Activated CD4-positive, alpha-beta T cell treated with anti-CD3 and anti-CD28 coated beads, Interleukin-2, amount 50 U/mL, for 24 hours (primary cell): ENCODE results near the gene MOB2.

Experiments
- DNase-seq, 2 donors: peaks; one replicate each; pipeline ENCODE4 v3.0.0-alpha.2; 2020; ENCODE audit warnings: low read depth in 1 of 2, low spot score in 1 of 2

Gene MOB2

GRCh38 chr11:1487851-1488574, 1.4 kb upstream of the MOB2 start:
- no peak for DNase-seq

- DNase-seq = no peak
Observed at GRCh38 chr11:1487091-1487850, 692 bp upstream of the MOB2 start.

- DNase-seq = no peak
Observed at GRCh38 chr11:1485504-1485885, 1.1 kb downstream of the MOB2 start.

GRCh38 chr11:1484695-1485503, 1.7 kb downstream of the MOB2 start:
- DNase-seq = no peak

GRCh38 chr11:1484061-1484671, 2.4 kb downstream of the MOB2 start:
- no peak for DNase-seq

DNA sequence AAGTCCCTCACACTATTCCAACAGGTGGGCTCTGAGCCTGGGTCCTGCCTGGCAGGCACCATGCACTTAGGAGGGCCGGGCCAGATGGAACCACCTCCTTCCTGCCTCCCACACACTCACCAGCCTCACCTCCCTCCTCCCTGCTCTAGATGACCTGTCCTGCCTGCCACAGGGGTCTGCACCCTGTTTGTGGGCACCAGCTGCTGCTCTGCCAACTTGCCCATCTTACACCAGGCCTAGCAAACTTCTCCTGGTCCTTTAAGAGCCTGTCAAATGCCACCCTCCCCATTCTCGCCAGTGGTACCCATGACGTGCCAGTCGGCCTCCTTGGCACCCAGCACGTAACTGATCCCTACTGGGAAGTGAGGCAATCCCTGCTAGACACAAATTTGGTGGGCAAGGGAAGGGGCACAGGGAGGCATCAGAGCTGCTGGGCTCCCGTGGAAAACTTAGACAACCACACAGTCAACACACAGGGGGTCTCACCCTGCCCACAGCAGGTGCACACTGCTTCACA, 3.1 kb downstream of the MOB2 start:
- DNase-seq = no peak

DNA sequence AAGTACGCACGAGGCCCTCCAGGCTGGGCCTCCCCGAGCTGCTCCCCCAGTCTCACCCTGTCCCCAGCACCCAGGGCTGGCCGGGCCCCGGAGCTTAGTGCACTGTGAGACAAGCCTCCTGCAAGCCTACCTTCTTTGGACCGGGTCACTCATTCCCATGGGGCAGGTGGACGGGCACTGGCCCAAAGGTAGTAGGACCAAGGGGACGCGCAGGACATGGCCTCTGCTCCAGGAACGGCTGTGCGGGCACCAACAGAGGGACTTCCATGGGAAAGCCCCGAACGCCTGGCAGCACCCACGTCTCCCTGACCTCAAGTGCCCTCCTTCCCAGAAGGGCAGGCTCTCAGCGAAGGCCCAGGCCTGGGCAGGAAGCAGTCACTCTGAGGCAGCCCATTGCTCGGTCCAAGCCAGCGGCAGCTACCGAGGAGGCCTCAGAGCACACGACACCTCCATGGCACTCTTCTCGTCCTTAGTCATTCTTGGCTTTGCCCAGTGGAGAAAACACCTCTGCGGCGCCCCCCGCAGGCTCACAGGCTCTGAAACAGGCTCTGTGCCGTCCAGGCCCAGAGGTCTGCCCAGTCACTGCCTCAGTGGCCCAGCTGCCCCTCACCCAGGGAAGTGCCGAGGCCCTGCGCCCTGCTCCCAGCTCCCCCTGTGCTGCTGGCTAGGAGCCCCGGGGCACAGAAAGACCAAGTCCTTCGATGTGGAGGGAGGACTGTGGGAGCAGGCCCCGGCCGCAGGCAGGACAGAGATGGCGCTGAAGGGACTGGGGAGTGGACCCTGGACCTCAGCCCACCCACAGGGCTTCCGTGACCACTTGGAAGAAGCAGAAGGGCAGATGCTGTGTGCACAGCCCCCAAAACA, 3.8 kb downstream of the MOB2 start:
- DNase-seq = no peak

- DNase-seq = no peak
Observed at GRCh38 chr11:1481861-1482441, 4.6 kb downstream of the MOB2 start.

GRCh38 chr11:1481483-1481825, 5.1 kb downstream of the MOB2 start:
- DNase-seq = no peak

- DNase-seq = no peak
Observed at GRCh38 chr11:1480555-1481482, 5.8 kb downstream of the MOB2 start.

- DNase-seq = no peak
Observed at GRCh38 chr11:1480191-1480554, 6.4 kb downstream of the MOB2 start.

DNA sequence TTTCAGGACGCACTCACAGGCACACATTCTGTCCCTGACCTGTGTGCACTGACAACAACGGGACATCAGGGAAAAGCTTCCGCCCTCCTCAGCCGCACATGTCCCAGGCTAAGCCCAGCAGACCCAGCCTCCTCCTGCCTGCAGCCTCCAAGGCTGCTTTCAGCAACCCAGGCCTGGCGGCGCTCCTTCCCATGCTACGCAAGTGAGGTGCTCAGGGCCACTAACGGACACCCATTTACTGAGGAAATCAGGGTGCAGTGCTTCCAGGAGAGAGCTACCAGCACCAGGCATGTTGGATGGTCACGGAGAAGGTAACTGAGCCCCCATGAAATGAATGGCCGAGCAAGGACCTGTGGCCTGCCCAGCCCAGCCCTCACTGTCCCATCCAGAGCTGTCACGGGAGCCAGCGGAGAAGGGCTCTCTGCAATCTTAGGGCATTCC, 6.9 kb downstream of the MOB2 start:
- DNase-seq = no peak

- no peak for DNase-seq
Observed at GRCh38 chr11:1479006-1479677, 7.4 kb downstream of the MOB2 start.

DNA sequence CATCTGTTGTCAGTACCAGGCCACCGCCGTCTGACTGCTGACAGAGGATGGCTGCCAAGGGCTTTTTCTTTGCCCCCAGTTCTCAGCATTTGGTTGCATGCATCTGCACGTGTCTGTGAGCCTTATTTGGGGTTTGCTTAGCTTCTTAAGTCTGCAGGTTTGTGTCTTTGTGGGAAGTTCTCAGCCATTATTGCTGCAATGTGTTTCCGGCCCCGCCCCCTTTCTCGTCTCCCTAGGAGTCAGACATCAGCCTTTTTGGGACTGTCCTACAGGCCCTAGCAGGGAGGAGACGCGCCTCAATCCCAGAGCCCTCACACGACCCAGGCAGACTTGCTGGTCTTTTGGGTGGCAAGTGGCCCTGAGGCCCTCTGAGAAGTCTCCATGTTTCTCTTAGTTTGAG, 8.0 kb downstream of the MOB2 start:
- no peak for DNase-seq

DNA sequence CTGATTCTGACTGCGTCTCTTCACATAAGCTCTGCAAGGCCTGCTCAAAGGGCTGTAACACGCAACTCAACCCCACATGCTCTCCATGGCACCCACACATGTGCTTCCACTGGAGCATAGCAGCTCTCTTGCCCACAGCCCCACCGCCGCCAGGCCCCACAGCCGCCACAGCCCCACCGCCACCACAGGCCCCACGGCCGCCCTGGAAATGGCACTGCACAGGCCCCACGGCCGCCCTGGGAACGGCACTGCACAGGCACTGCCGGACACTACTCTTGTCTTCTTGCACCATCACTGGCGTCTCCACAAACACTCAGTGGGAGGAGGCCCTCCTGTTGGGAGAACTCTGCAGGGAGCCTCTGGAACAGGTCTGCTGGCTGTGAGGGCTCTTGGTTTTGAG, 8.6 kb downstream of the MOB2 start:
- no peak for DNase-seq

DNA sequence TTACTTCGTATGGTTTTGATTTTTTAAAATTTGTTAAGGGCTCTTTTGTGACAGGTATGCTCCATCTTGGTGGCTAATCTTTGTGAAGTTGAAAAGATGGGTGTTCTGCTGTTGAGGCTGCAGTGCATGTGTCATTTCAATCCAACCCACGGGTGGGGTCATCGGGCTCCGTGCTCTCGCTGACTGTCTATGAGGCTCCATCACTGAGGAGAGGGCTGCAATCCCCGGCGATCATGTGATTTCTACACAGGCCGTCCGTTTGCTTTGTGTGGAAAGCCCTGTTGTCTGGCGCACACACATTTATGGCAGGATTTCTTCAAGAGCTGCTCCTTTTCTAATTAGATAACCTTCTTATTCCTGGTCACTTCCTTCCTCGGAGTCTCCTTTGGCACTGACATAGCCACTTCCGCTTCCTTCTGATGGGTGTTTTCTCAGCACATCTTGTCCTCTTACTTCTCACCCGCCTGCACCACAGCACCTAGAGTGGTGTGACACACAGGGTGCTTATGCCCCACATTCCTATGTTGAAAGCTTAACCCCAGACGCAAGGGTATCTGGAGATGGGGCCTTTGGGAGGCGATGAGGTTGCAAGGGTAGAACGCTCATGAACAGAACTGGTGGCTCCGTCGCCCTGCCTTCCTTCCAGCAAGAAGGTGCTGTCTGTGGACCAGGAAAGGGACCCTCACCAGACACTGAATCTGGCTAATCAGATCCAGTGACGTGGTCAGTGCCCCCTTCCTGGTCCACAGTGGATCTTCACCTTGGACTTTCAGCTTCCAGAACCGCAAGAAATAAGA, 9.4 kb downstream of the MOB2 start:
- DNase-seq = no peak

GRCh38 chr11:1475841-1476240, 10.7 kb downstream of the MOB2 start:
- no peak for DNase-seq

- DNase-seq = no peak
Observed at GRCh38 chr11:1473786-1474185, 12.8 kb downstream of the MOB2 start.
